Lung (tissue), 12 donors: Measurements from ENCODE around the gene S100PBP. TPM values are rescaled to one million over a fixed set of nuclear protein-coding genes. Genes with fewer than 3 reads are reported as not detected.

ENCODE experiments used
- ATAC-seq: fragments of 200-7000 bp; cut with Tn5 transposase; one replicate; pipeline ENCODE4 v1.9.1; 2020; ENCODE audit warnings: moderate number of reproducible peaks; ENCODE audit not compliant: insufficient read depth, low FRiP score
- DNase-seq, 3 donors: peaks; one replicate each; pipeline ENCODE4 v3.0.0-alpha.2; 2013 to 2017
- H3K27ac ChIP-seq, 2 donors: one replicate each; pipeline ENCODE4 v1.5.1; 2013; ENCODE audit warnings: mild to moderate bottlenecking in 2 of 2, moderate library complexity in 2 of 2, control low read depth in 1 of 2, inconsistent platforms in 1 of 2, low read depth in 1 of 2, low read length in 1 of 2
- H3K27me3 ChIP-seq, 3 donors: one replicate each; pipeline ENCODE4 v1.5.1; 2013; ENCODE audit warnings: low read length in 2 of 3; ENCODE audit not compliant: control insufficient read depth in 3 of 3, insufficient read depth in 3 of 3
- H3K36me3 ChIP-seq, 4 donors: one replicate each; pipeline ENCODE4 v1.5.1; 2013; ENCODE audit warnings: low read length in 4 of 4, mild to moderate bottlenecking in 1 of 4, moderate library complexity in 1 of 4; ENCODE audit not compliant: control insufficient read depth in 4 of 4, insufficient read depth in 4 of 4
- H3K4me1 ChIP-seq, 5 donors: one replicate each; pipeline ENCODE4 v1.5.1; 2013; ENCODE audit warnings: low read length in 5 of 5, mild to moderate bottlenecking in 2 of 5, moderate library complexity in 1 of 5; ENCODE audit not compliant: control insufficient read depth in 5 of 5, insufficient read depth in 5 of 5
- H3K4me3 ChIP-seq: one replicate; pipeline ENCODE4 v1.5.1; 2013; ENCODE audit warnings: mild to moderate bottlenecking, control low read depth, moderate library complexity
- H3K9ac ChIP-seq, 2 donors: one replicate each; pipeline ENCODE4 v1.5.1; 2013; ENCODE audit warnings: low read length in 2 of 2, control low read depth in 1 of 2; ENCODE audit not compliant: insufficient read depth in 1 of 2
- H3K9me3 ChIP-seq, 4 donors: one replicate each; pipeline ENCODE4 v1.5.1; 2013; ENCODE audit warnings: low read length in 3 of 4, mild to moderate bottlenecking in 1 of 4, moderate library complexity in 1 of 4; ENCODE audit not compliant: control insufficient read depth in 4 of 4, insufficient read depth in 3 of 4
- CTCF ChIP-seq: IDR thresholded peaks from 2 replicates; pipeline ENCODE4 v1.5.1; 2012; ENCODE audit warnings: mild to moderate bottlenecking; ENCODE audit errors: control extremely low read depth, extremely low read depth
- WGBS, 2 donors: extraction: QIAGEN DNeasy Blood & Tissue Kit; methylation state at CpG; one replicate each; pipeline ENCODE4 v1.1.7; 2013; 5-methylcytosine and 5-hydroxymethylcytosine counted together
- polyA plus RNA-seq, 2 donors: library from polyadenylated mRNA; stranded (reverse); fragments of 200-250 nt; gene quantifications; one replicate each; pipeline ENCODE4 v1.2.1, GENCODE V29; 2013
- total RNA-seq, 2 donors: library from RNA; depleted of rRNA in 1 of 2; stranded (reverse); fragments of >200 nt in 1 of 2; gene quantifications; one replicate each; pipeline ENCODE4 v1.2.1, GENCODE V29; 2014 to 2021
- donor health status: control.
- donor health status: control.
- donor health status: Bipolar disorder and iron deficiency.
- donor health status: healthy.
- donor health status: DM: yes; HTN: yes; CAD: no.

S100PBP gene
- total and polyA plus RNA-seq, 4 donors: 7.4 to 56.6 (median 20.9) TPM

GRCh38 chr1:32878637-32879041, 61.2 kb downstream of the S100PBP start:
- no peak for DNase-seq
- no peak for TF ChIP-seq CTCF
- WGBS, 2 donors: 78 to 83% methylated on average over 5 of the region's 5 CpGs
- Histone ChIP-seq H3K27ac (no peak overlapping the region), H3K4me3 (no peak overlapping the region), H3K9ac (no peak overlapping the region), H3K27me3 (peaks cover 0 to 3% (median 0%) of the 10 kb centered on the region in 3 donors), H3K9me3 (no peaks in the 10 kb centered on the region), H3K36me3 (no peaks in the 10 kb centered on the region), H3K4me1 (peaks cover 0 to 7% (median 0%) of the 10 kb centered on the region in 5 donors)
- no peak for ATAC-seq

- TF ChIP-seq CTCF: no peak
- Histone ChIP-seq H3K4me1 (peaks cover 0 to 10% (median 0%) of the 10 kb centered on the region in 5 donors), H3K36me3 (no peaks in the 10 kb centered on the region), H3K9ac (no peak overlapping the region), H3K9me3 (no peaks in the 10 kb centered on the region), H3K27ac (no peak overlapping the region), H3K4me3 (no peak overlapping the region), H3K27me3 (peaks cover 0 to 26% (median 8%) of the 10 kb centered on the region in 3 donors)
- WGBS, 2 donors: 72 to 80% methylated on average over 5 of the region's 5 CpGs
- DNase-seq (no peak), ATAC-seq (no peak)
Measured at GRCh38 chr1:32881291-32881690, 63.8 kb downstream of the S100PBP start.

- Histone ChIP-seq H3K9ac (no peak overlapping the region), H3K27me3 (peaks cover 0 to 31% (median 11%) of the 10 kb centered on the region in 3 donors), H3K27ac (no peak overlapping the region), H3K4me3 (no peak overlapping the region), H3K4me1 (peaks cover 0 to 10% (median 0%) of the 10 kb centered on the region in 5 donors), H3K9me3 (no peaks in the 10 kb centered on the region), H3K36me3 (no peaks in the 10 kb centered on the region)
- 22 to 29% methylated on average over 22 of the region's 22 CpGs for WGBS, 2 donors
- no peak for DNase-seq
- ATAC-seq: no peak
- no peak for TF ChIP-seq CTCF
Measured at GRCh38 chr1:32881871-32882850, 64.7 kb downstream of the S100PBP start.
